HL-60 (cell line): ENCODE results near the gene EVI5.

Experiments used
- DNase-seq, 2 experiments: peaks; one replicate each; pipeline ENCODE4 v3.0.0-alpha.2; 2010 to 2020; ENCODE audit warnings: low read depth in 1 of 2, low spot score in 1 of 2
- H3K27ac ChIP-seq: fragments of 250-450 bp; sonication (Bioruptor Pico); replicated peaks from 2 replicates; pipeline ENCODE4 v1.5.1; 2020; ENCODE audit warnings: mild to moderate bottlenecking, moderate library complexity
- H3K27me3 ChIP-seq: fragments of 250-450 bp; sonication (Bioruptor Pico); 2 replicates; pipeline ENCODE4 v1.5.1; 2021; ENCODE audit warnings: mild to moderate bottlenecking, moderate library complexity; ENCODE audit not compliant: insufficient read depth, poor library complexity, severe bottlenecking
- H3K4me3 ChIP-seq: replicated peaks from 2 replicates; pipeline ENCODE4 v1.5.1; 2011; ENCODE audit warnings: mild to moderate bottlenecking, control low read depth, low read length; ENCODE audit not compliant: insufficient read depth
- CTCF ChIP-seq: IDR thresholded peaks from one replicate; pipeline ENCODE4 v1.5.1; 2011; ENCODE audit warnings: low read length, control low read depth, inconsistent platforms; ENCODE audit not compliant: insufficient read depth
- GABPA ChIP-seq: IDR thresholded peaks from 2 replicates; pipeline ENCODE4 v1.6.1; 2012; ENCODE audit warnings: low read depth
- POLR2AphosphoS5 ChIP-seq: IDR thresholded peaks from 2 replicates; pipeline ENCODE4 v1.6.1; 2012; ENCODE audit warnings: low read depth
- REST ChIP-seq: IDR thresholded peaks from 2 replicates; pipeline ENCODE4 v1.6.1; 2012; ENCODE audit warnings: low read depth; ENCODE audit not compliant: insufficient replicate concordance
- SPI1 ChIP-seq: IDR thresholded peaks from 2 replicates; pipeline ENCODE4 v1.6.1; 2012; ENCODE audit warnings: low read depth, mild to moderate bottlenecking, borderline replicate concordance

Gene EVI5

GRCh38 chr1:92663775-92664174, 121.1 kb downstream of the EVI5 start:
- no peak overlapping the region for H3K4me3 ChIP-seq
- DNase-seq, result peak; percentile 38 to 64
- H3K27me3 ChIP-seq, result no peaks in the 10 kb centered on the region
- TF ChIP-seq POLR2AphosphoS5 (no peak), SPI1 (peak; percentile 84)
- H3K27ac ChIP-seq, result no peak overlapping the region

- TF ChIP-seq POLR2AphosphoS5 (no peak), REST (no peak), CTCF (no peak), GABPA (no peak), SPI1 (no peak)
- H3K27me3 ChIP-seq, result no peaks in the 10 kb centered on the region
- peak; percentile 47 to 70 for DNase-seq
- no peak overlapping the region for H3K4me3 ChIP-seq
- no peak overlapping the region for H3K27ac ChIP-seq
Observed at GRCh38 chr1:92662048-92662447, 122.9 kb downstream of the EVI5 start.

GRCh38 chr1:92657701-92658100, 127.2 kb downstream of the EVI5 start:
- Histone ChIP-seq H3K27ac (no peak overlapping the region), H3K4me3 (no peak overlapping the region), H3K27me3 (no peaks in the 10 kb centered on the region)
- DNase-seq, result no peak
- TF ChIP-seq GABPA, result no peak
- TF ChIP-seq POLR2AphosphoS5, result no peak
- TF ChIP-seq SPI1, result no peak
- TF ChIP-seq REST, result no peak
- no peak for TF ChIP-seq CTCF

- Histone ChIP-seq H3K4me3 (no peak overlapping the region), H3K27me3 (no peaks in the 10 kb centered on the region), H3K27ac (no peak overlapping the region)
- DNase-seq, result no peak
- TF ChIP-seq POLR2AphosphoS5, result no peak
- TF ChIP-seq CTCF, result no peak
- TF ChIP-seq GABPA, result no peak
- no peak for TF ChIP-seq SPI1
- TF ChIP-seq REST, result no peak
Observed at GRCh38 chr1:92655197-92655801, 129.6 kb downstream of the EVI5 start.
